Smooth muscle cell of the pulmonary artery (primary cell): ENCODE results near the gene CCRL2. TPM values are rescaled to one million over a fixed set of nuclear protein-coding genes. Genes with fewer than 3 reads are reported as not detected.

Experiments
- total RNA-seq: library from RNA; depleted of rRNA; stranded (reverse); fragments of >200 nt; gene quantifications from 2 replicates; pipeline ENCODE4 v1.2.3, GENCODE V29; 2014

Gene CCRL2, protein sequence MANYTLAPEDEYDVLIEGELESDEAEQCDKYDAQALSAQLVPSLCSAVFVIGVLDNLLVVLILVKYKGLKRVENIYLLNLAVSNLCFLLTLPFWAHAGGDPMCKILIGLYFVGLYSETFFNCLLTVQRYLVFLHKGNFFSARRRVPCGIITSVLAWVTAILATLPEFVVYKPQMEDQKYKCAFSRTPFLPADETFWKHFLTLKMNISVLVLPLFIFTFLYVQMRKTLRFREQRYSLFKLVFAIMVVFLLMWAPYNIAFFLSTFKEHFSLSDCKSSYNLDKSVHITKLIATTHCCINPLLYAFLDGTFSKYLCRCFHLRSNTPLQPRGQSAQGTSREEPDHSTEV
- 0.10 and 0.26 TPM in 2 replicates for total RNA-seq

DNA sequence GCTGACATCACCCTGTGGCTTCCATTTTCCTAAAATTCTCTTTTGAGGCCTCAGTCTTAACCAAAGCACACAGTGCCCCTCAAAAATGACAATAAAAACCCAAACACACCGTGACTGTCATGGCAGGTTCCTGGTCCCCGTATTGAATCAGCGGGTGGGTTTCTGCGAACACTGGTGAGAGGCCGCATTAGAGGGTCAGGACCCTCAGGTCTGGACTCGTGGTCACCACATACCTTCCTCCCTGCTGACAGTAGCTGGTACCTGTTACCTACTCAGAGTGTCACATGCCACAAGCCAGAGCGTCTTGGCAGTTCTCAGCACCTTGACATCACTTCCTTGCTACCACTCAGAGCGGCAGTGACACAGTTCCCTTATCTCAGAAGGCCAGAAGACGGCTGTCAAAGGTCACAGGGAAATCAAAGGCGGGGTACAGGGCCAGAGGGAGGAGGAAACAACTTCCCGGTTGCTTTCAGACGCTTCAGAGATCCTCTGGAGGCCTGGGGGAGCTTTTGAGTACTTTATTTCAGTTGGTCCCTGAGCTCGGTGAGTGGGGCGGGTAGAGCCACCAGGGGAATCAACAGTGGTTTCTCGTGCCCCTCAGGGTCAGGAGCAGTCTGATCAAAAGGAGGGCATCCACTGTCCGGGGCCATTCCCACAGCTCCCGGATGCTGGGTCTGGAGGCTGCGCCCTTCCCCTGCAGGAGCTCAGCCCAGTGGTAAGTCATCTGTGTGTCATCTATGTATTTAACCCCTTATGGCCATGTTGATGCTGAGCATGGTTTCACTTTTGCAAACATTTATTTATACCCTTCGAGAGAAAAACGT is at the start of gene CCRL2, which contains the start of gene CCR5AS:
Gene CCRL2, plus strand, starts transcription at position 472 of the 824 bp plus-strand sequence. CDS start 821 bp downstream, outside the sequence.
Gene CCR5AS, minus strand, starts transcription at position 279 of the 824 bp plus-strand sequence.

GRCh38 chr3:46370839-46371518 is 36.1 kb upstream of the CCRL2 start, which contains the start of gene CCR5:
Gene CCR5 (plus strand): TSS chr3:46370946. CDS start chr3:46372903, 1,957 bp downstream.

Other genes with a start within 250 kb of the CCRL2 start
- gene CCR1, start 198.9 kb upstream of the CCRL2 start, total RNA-seq, result 0.26 TPM in 1 of 2 replicates, not detected in the other
- gene CCR3, start 164.8 kb upstream of the CCRL2 start, total RNA-seq, result not detected in 2 replicates
- not detected in 2 replicates for gene CCR2, start 53.1 kb upstream of the CCRL2 start, total RNA-seq
- not detected in 2 replicates for gene CCR5, start 36.3 kb upstream of the CCRL2 start, total RNA-seq
- gene LTF, start 57.6 kb downstream of the CCRL2 start, total RNA-seq, result 1.7 TPM in 1 of 2 replicates, not detected in the other
- not detected in 2 replicates for gene RTP3, start 90.7 kb downstream of the CCRL2 start, total RNA-seq
- gene LRRC2, start 159.0 kb downstream of the CCRL2 start, total RNA-seq, result 0.36 and 1.5 TPM in 2 replicates
- gene FAM240A, start 205.3 kb downstream of the CCRL2 start, total RNA-seq, result not detected in 2 replicates